SK-N-SH treated with all-trans-retinoic acid at 6 μM for 48 hours (cell line): ENCODE measurements around the gene SLC39A3.
A peak's percentile ranks its signal among the peaks of the same experiment; 100 is the strongest.

ENCODE experiments used
- ATAC-seq: fragments of 200-7000 bp; cut with Tn5 transposase; 3 replicates; pipeline ENCODE4 v1.9.1; 2020; ENCODE audit warnings: mild to moderate bottlenecking, moderate library complexity
- ARNTL ChIP-seq: fragments of 450-650 bp; formaldehyde crosslinking; IDR thresholded peaks from 2 replicates; pipeline ENCODE4 v1.5.0; 2020; ENCODE audit warnings: low read depth, mild to moderate bottlenecking, moderate library complexity, borderline replicate concordance
- BACH2 ChIP-seq: fragments of 250-450 bp; sonication (Bioruptor Pico); IDR thresholded peaks from 2 replicates; pipeline ENCODE4 v1.9.0; 2021; ENCODE audit warnings: mild to moderate bottlenecking, borderline replicate concordance
- CSDC2 ChIP-seq: fragments of 250-450 bp; sonication (Bioruptor Pico); IDR thresholded peaks from 2 replicates; pipeline ENCODE4 v1.5.0; 2020; ENCODE audit warnings: mild to moderate bottlenecking, moderate library complexity
- ESRRG ChIP-seq: fragments of 250-450 bp; sonication (Bioruptor Pico); IDR thresholded peaks from 2 replicates; pipeline ENCODE4 v1.6.1; 2021; ENCODE audit warnings: mild to moderate bottlenecking
- GLIS3 ChIP-seq: fragments of 250-450 bp; sonication (Bioruptor Pico); IDR thresholded peaks from 2 replicates; pipeline ENCODE4 v1.5.0; 2020; ENCODE audit warnings: mild to moderate bottlenecking, moderate library complexity
- OSR1 ChIP-seq: fragments of 250-450 bp; sonication (Bioruptor Pico); IDR thresholded peaks from 2 replicates; pipeline ENCODE4 v1.8.0; 2022; ENCODE audit warnings: moderate library complexity, mild to moderate bottlenecking, inconsistent platforms
- PPARA ChIP-seq: fragments of 250-450 bp; sonication (Bioruptor Pico); IDR thresholded peaks from 2 replicates; pipeline ENCODE4 v1.5.0; 2020; ENCODE audit warnings: mild to moderate bottlenecking, borderline replicate concordance
- SNAI2 ChIP-seq: fragments of 250-450 bp; sonication (Bioruptor Pico); IDR thresholded peaks from 2 replicates; pipeline ENCODE4 v1.5.0; 2020; ENCODE audit warnings: mild to moderate bottlenecking, moderate library complexity
- TCF4 ChIP-seq: fragments of 250-450 bp; sonication (Bioruptor Pico); IDR thresholded peaks from 2 replicates; pipeline ENCODE4 v1.8.0; 2021; ENCODE audit warnings: mild to moderate bottlenecking, moderate library complexity, borderline replicate concordance
- TOX ChIP-seq: fragments of 250-450 bp; sonication (Bioruptor Pico); IDR thresholded peaks from 2 replicates; pipeline ENCODE4 v1.8.0; 2021; ENCODE audit warnings: mild to moderate bottlenecking, moderate library complexity, borderline replicate concordance
- ZC3H10 ChIP-seq: fragments of 250-450 bp; sonication (Bioruptor Pico); IDR thresholded peaks from 2 replicates; pipeline ENCODE4 v1.5.1; 2021; ENCODE audit warnings: mild to moderate bottlenecking, moderate library complexity
- ZFP3 ChIP-seq: fragments of 250-450 bp; sonication (Bioruptor Pico); IDR thresholded peaks from 2 replicates; pipeline ENCODE4 v1.5.0; 2020; ENCODE audit warnings: mild to moderate bottlenecking, moderate library complexity
- ZFP30 ChIP-seq: fragments of 450-650 bp; formaldehyde crosslinking; IDR thresholded peaks from 2 replicates; pipeline ENCODE4 v1.5.0; 2022; ENCODE audit warnings: mild to moderate bottlenecking, moderate library complexity
- ZNF565 ChIP-seq: fragments of 450-650 bp; formaldehyde crosslinking; conservative IDR thresholded peaks from 2 replicates; pipeline ENCODE4 v1.5.0; 2020; ENCODE audit warnings: low read depth, mild to moderate bottlenecking, moderate library complexity
- ZNF70 ChIP-seq: fragments of 450-650 bp; formaldehyde crosslinking; IDR thresholded peaks from 2 replicates; pipeline ENCODE4 v1.5.0; 2020; ENCODE audit warnings: mild to moderate bottlenecking, moderate library complexity
- ZNF8 ChIP-seq: fragments of 450-650 bp; formaldehyde crosslinking; IDR thresholded peaks from 2 replicates; pipeline ENCODE4 v1.5.0; 2020; ENCODE audit warnings: mild to moderate bottlenecking, moderate library complexity
- TF ChIP-seq, protein P1 (sequence below): fragments of 250-450 bp; sonication (Bioruptor Pico); IDR thresholded peaks from 2 replicates; pipeline ENCODE4 v1.5.1; 2021; ENCODE audit warnings: mild to moderate bottlenecking, moderate library complexity
- TF ChIP-seq, protein P2 (sequence below): fragments of 250-450 bp; sonication (Bioruptor Pico); IDR thresholded peaks from 2 replicates; pipeline ENCODE4 v1.8.0; 2020; ENCODE audit warnings: mild to moderate bottlenecking, moderate library complexity, borderline replicate concordance
- TF ChIP-seq, protein P3 (sequence below): fragments of 250-450 bp; sonication (Bioruptor Pico); IDR thresholded peaks from 2 replicates; pipeline ENCODE4 v1.8.0; 2021; ENCODE audit warnings: low read depth, mild to moderate bottlenecking, moderate library complexity, borderline replicate concordance
- TF ChIP-seq, protein P4 (sequence below): fragments of 250-450 bp; sonication (Bioruptor Pico); IDR thresholded peaks from 2 replicates; pipeline ENCODE4 v1.5.1; 2020; ENCODE audit warnings: low read depth, mild to moderate bottlenecking, moderate library complexity
- TF ChIP-seq, protein P5 (sequence below): fragments of 250-450 bp; sonication (Bioruptor Pico); IDR thresholded peaks from 2 replicates; pipeline ENCODE4 v1.5.0; 2020; ENCODE audit warnings: mild to moderate bottlenecking, moderate library complexity

SLC39A3 gene

DNA sequence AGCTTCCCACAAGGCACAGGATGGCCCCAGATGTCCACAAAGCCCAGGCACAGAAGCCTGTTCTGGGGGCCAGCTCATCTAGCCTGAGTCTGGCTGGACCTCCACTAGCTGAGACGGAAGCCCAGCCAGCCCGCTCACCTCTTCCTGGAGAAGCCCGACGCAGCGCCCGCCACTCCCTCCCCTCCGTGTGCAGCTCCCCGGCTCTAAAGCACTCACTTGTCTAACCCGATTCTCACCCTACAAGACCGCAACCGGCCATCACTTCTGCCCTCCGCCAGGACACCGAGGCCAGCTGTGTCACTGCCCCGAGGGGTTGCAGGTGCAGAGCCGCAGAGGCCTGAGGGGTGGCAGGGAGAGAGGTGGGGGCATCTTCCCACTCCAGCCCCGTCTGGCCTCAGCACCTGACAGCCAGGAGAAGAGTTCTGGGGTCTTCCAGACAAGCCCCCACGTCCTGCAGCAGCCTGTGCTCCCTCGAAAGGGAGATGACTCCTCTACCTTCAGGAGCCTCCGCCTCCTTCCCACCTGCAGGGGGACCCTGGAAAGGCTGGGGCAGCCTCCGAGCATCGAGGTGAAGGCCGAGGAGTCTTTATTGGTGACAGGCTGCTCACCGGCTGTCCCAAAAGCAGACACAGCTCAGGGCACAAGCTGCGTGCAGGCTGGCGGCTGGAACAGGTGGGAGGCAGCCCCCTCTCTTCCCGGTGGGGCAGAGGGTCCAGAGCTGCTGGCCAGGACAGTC is 12.7 kb downstream of the SLC39A3 start:
- ATAC-seq, result peak; percentile 12; the same call in 2 of the 3 replicates
- TF ChIP-seq ESRRG, result no peak
- no peak for TF ChIP-seq ZC3H10
- TF ChIP-seq, protein P1, sequence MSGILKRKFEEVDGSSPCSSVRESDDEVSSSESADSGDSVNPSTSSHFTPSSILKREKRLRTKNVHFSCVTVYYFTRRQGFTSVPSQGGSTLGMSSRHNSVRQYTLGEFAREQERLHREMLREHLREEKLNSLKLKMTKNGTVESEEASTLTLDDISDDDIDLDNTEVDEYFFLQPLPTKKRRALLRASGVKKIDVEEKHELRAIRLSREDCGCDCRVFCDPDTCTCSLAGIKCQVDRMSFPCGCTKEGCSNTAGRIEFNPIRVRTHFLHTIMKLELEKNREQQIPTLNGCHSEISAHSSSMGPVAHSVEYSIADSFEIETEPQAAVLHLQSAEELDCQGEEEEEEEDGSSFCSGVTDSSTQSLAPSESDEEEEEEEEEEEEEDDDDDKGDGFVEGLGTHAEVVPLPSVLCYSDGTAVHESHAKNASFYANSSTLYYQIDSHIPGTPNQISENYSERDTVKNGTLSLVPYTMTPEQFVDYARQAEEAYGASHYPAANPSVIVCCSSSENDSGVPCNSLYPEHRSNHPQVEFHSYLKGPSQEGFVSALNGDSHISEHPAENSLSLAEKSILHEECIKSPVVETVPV, result no peak
- TF ChIP-seq, protein P2, sequence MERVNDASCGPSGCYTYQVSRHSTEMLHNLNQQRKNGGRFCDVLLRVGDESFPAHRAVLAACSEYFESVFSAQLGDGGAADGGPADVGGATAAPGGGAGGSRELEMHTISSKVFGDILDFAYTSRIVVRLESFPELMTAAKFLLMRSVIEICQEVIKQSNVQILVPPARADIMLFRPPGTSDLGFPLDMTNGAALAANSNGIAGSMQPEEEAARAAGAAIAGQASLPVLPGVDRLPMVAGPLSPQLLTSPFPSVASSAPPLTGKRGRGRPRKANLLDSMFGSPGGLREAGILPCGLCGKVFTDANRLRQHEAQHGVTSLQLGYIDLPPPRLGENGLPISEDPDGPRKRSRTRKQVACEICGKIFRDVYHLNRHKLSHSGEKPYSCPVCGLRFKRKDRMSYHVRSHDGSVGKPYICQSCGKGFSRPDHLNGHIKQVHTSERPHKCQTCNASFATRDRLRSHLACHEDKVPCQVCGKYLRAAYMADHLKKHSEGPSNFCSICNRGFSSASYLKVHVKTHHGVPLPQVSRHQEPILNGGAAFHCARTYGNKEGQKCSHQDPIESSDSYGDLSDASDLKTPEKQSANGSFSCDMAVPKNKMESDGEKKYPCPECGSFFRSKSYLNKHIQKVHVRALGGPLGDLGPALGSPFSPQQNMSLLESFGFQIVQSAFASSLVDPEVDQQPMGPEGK (CRISPR knock-in tag), result no peak
- TF ChIP-seq ZNF8, result no peak
- TF ChIP-seq ZNF70 (CRISPR knock-in tag), result no peak
- no peak for TF ChIP-seq ARNTL (CRISPR knock-in tag)
- no peak for TF ChIP-seq ZNF565 (CRISPR knock-in tag)
- TF ChIP-seq TOX (CRISPR knock-in tag), result no peak
- TF ChIP-seq CSDC2 (CRISPR knock-in tag), result no peak
- no peak for TF ChIP-seq TCF4

GRCh38 chr19:2726160-2726855 is 13.5 kb downstream of the SLC39A3 start:
- TF ChIP-seq, protein P3, sequence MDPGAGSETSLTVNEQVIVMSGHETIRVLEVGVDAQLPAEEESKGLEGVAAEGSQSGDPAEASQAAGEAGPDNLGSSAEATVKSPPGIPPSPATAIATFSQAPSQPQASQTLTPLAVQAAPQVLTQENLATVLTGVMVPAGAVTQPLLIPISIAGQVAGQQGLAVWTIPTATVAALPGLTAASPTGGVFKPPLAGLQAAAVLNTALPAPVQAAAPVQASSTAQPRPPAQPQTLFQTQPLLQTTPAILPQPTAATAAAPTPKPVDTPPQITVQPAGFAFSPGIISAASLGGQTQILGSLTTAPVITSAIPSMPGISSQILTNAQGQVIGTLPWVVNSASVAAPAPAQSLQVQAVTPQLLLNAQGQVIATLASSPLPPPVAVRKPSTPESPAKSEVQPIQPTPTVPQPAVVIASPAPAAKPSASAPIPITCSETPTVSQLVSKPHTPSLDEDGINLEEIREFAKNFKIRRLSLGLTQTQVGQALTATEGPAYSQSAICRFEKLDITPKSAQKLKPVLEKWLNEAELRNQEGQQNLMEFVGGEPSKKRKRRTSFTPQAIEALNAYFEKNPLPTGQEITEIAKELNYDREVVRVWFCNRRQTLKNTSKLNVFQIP (CRISPR knock-in tag), result no peak
- no peak for TF ChIP-seq ARNTL (CRISPR knock-in tag)
- TF ChIP-seq TCF4, result no peak
- no peak for TF ChIP-seq BACH2 (CRISPR knock-in tag)
- TF ChIP-seq ZFP3 (CRISPR knock-in tag), result no peak
- TF ChIP-seq CSDC2 (CRISPR knock-in tag), result no peak
- no peak for TF ChIP-seq ZFP30 (CRISPR knock-in tag)
- no peak for TF ChIP-seq PPARA (CRISPR knock-in tag)
- TF ChIP-seq, all 23 proteins: peak for 0
- ATAC-seq, result no peak

DNA sequence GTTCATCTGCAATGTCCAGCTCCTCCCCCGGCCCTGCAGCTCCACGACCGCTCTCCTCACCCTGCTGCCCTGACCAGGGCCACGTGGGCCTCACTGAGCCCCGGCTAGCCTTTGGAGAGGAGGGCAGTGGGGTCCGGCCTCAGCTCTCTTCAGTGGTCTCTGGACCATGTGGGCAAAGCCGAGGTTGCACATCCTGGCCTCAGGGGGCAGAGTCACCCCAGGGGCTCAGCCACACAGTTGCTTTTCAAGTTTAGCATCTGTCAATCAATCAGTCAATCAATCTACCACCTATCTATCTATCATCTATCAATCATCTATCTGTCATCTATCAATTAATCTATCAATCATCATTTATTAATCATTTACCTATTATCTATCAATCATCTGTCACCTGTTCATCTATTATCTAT is 15.7 kb downstream of the SLC39A3 start:
- no peak for TF ChIP-seq GLIS3
- TF ChIP-seq ZFP30 (CRISPR knock-in tag), result no peak
- no peak for TF ChIP-seq TOX (CRISPR knock-in tag)
- TF ChIP-seq, protein P4, sequence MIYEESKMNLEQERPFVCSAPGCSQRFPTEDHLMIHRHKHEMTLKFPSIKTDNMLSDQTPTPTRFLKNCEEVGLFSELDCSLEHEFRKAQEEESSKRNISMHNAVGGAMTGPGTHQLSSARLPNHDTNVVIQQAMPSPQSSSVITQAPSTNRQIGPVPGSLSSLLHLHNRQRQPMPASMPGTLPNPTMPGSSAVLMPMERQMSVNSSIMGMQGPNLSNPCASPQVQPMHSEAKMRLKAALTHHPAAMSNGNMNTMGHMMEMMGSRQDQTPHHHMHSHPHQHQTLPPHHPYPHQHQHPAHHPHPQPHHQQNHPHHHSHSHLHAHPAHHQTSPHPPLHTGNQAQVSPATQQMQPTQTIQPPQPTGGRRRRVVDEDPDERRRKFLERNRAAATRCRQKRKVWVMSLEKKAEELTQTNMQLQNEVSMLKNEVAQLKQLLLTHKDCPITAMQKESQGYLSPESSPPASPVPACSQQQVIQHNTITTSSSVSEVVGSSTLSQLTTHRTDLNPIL (CRISPR knock-in tag), result no peak
- no peak for TF ChIP-seq SNAI2 (CRISPR knock-in tag)
- no peak for TF ChIP-seq PPARA (CRISPR knock-in tag)
- TF ChIP-seq TCF4, result no peak
- TF ChIP-seq ZNF8, result no peak
- no peak for TF ChIP-seq BACH2 (CRISPR knock-in tag)
- ATAC-seq, result no peak

GRCh38 chr19:2723747-2724146 is 16.1 kb downstream of the SLC39A3 start:
- TF ChIP-seq ARNTL (CRISPR knock-in tag), result no peak
- no peak for TF ChIP-seq ESRRG
- no peak for TF ChIP-seq GLIS3
- TF ChIP-seq OSR1 (CRISPR knock-in tag), result no peak
- no peak for TF ChIP-seq BACH2 (CRISPR knock-in tag)
- no peak for TF ChIP-seq ZFP3 (CRISPR knock-in tag)
- TF ChIP-seq SNAI2 (CRISPR knock-in tag), result no peak
- TF ChIP-seq, protein P5, sequence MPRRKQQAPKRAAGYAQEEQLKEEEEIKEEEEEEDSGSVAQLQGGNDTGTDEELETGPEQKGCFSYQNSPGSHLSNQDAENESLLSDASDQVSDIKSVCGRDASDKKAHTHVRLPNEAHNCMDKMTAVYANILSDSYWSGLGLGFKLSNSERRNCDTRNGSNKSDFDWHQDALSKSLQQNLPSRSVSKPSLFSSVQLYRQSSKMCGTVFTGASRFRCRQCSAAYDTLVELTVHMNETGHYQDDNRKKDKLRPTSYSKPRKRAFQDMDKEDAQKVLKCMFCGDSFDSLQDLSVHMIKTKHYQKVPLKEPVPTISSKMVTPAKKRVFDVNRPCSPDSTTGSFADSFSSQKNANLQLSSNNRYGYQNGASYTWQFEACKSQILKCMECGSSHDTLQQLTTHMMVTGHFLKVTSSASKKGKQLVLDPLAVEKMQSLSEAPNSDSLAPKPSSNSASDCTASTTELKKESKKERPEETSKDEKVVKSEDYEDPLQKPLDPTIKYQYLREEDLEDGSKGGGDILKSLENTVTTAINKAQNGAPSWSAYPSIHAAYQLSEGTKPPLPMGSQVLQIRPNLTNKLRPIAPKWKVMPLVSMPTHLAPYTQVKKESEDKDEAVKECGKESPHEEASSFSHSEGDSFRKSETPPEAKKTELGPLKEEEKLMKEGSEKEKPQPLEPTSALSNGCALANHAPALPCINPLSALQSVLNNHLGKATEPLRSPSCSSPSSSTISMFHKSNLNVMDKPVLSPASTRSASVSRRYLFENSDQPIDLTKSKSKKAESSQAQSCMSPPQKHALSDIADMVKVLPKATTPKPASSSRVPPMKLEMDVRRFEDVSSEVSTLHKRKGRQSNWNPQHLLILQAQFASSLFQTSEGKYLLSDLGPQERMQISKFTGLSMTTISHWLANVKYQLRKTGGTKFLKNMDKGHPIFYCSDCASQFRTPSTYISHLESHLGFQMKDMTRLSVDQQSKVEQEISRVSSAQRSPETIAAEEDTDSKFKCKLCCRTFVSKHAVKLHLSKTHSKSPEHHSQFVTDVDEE (CRISPR knock-in tag), result no peak
- no peak for TF ChIP-seq ZNF70 (CRISPR knock-in tag)
- no peak for ATAC-seq
